ENCODE measurements around the gene DGKI. TPM values are rescaled to one million over a fixed set of nuclear protein-coding genes. Genes with fewer than 3 reads are reported as not detected.

Gene DGKI
- total RNA-seq, 2 donors from 2014 or later, result 0.04 to 0.64 TPM

- no peaks in the 10 kb centered on the region for H3K36me3 ChIP-seq (ENCODE audit: control insufficient read depth, insufficient read depth, low read length)
- Mint-ChIP-seq H3K9me3 (no peaks in the 10 kb centered on the region), H3K36me3 (ENCODE audit: low read depth) (no peaks in the 10 kb centered on the region), H3K27ac (no peak overlapping the region), H3K4me3 (no peak overlapping the region), H3K4me1 (peaks cover 4% of the 10 kb centered on the region), H3K27me3 (ENCODE audit: insufficient read depth) (no peaks in the 10 kb centered on the region)
- no peak overlapping the region for H3K27ac ChIP-seq (ENCODE audit: low read depth, low read length)
- no peak overlapping the region for H3K9ac ChIP-seq (ENCODE audit: extremely low read depth, low read length, poor library complexity, severe bottlenecking)
- WGBS, 2 experiments (ENCODE audit: insufficient coverage in 1 of 2, insufficient read length in 1 of 2), result 55 to 68% methylated on average over 3 to 4 of the region's 4 CpGs
- TF ChIP-seq CTCF (conservative IDR thresholded peaks at IDR 0.05), result no peak
- H3K4me3 ChIP-seq (ENCODE audit: low read length), result no peak overlapping the region
- H3K9me3 ChIP-seq (ENCODE audit: control insufficient read depth, low read length), result no peaks in the 10 kb centered on the region
- no peak for DNase-seq
- H3K27me3 ChIP-seq (ENCODE audit: control insufficient read depth, insufficient read depth, low read length, poor library complexity, severe bottlenecking), result no peaks in the 10 kb centered on the region
- H3K4me1 ChIP-seq (ENCODE audit: control insufficient read depth, insufficient read depth, low read length), result no peaks in the 10 kb centered on the region
Measured at GRCh38 chr7:137664846-137665245, 181.9 kb downstream of the DGKI start.

- WGBS, 2 experiments (ENCODE audit: insufficient coverage in 1 of 2, insufficient read length in 1 of 2), result 90 to 100% methylated on average over 1 to 4 of the region's 4 CpGs
- H3K9ac ChIP-seq (ENCODE audit: extremely low read depth, low read length, poor library complexity, severe bottlenecking), result no peak overlapping the region
- DNase-seq, result peak; percentile 76
- peak overlapping the region; percentile 50 for H3K27ac Mint-ChIP-seq
- H3K36me3 Mint-ChIP-seq (ENCODE audit: low read depth), result no peaks in the 10 kb centered on the region
- H3K4me1 Mint-ChIP-seq, result peaks cover 15% of the 10 kb centered on the region
- H3K27me3 Mint-ChIP-seq (ENCODE audit: insufficient read depth), result no peaks in the 10 kb centered on the region
- H3K4me3 Mint-ChIP-seq, result no peak overlapping the region
- H3K4me1 ChIP-seq (ENCODE audit: control insufficient read depth, insufficient read depth, low read length), result no peaks in the 10 kb centered on the region
- H3K4me3 ChIP-seq (ENCODE audit: low read length), result no peak overlapping the region
- no peaks in the 10 kb centered on the region for H3K9me3 Mint-ChIP-seq
- no peaks in the 10 kb centered on the region for H3K36me3 ChIP-seq (ENCODE audit: control insufficient read depth, insufficient read depth, low read length)
- no peaks in the 10 kb centered on the region for H3K9me3 ChIP-seq (ENCODE audit: control insufficient read depth, low read length)
- no peaks in the 10 kb centered on the region for H3K27me3 ChIP-seq (ENCODE audit: control insufficient read depth, insufficient read depth, low read length, poor library complexity, severe bottlenecking)
- TF ChIP-seq CTCF (conservative IDR thresholded peaks at IDR 0.05), result no peak
- no peak overlapping the region for H3K27ac ChIP-seq (ENCODE audit: low read depth, low read length)
Measured at GRCh38 chr7:137661634-137662033, 185.1 kb downstream of the DGKI start.

GRCh38 chr7:137658190-137658900 lies 188.4 kb downstream of the DGKI start:
- TF ChIP-seq CTCF (conservative IDR thresholded peaks at IDR 0.05), result no peak
- Histone ChIP-seq H3K27ac (ENCODE audit: low read depth, low read length) (no peak overlapping the region), H3K9ac (ENCODE audit: extremely low read depth, low read length, poor library complexity, severe bottlenecking) (no peak overlapping the region), H3K36me3 (ENCODE audit: control insufficient read depth, insufficient read depth, low read length) (no peaks in the 10 kb centered on the region), H3K27me3 (ENCODE audit: control insufficient read depth, insufficient read depth, low read length, poor library complexity, severe bottlenecking) (no peaks in the 10 kb centered on the region), H3K9me3 (ENCODE audit: control insufficient read depth, low read length) (no peaks in the 10 kb centered on the region), H3K4me1 (ENCODE audit: control insufficient read depth, insufficient read depth, low read length) (no peaks in the 10 kb centered on the region), H3K4me3 (ENCODE audit: low read length) (no peak overlapping the region)
- Mint-ChIP-seq H3K27me3 (ENCODE audit: insufficient read depth) (no peaks in the 10 kb centered on the region), H3K4me3 (no peak overlapping the region), H3K4me1 (peaks cover 14% of the 10 kb centered on the region), H3K27ac (no peak overlapping the region), H3K9me3 (no peaks in the 10 kb centered on the region), H3K36me3 (ENCODE audit: low read depth) (no peaks in the 10 kb centered on the region)
- 62 to 72% methylated on average over 4 to 9 of the region's 9 CpGs for WGBS, 2 experiments (ENCODE audit: insufficient coverage in 1 of 2, insufficient read length in 1 of 2)
- no peak for DNase-seq
